ACC112 (cell line): ENCODE data around the gene CNNM3.

Source experiments
- H2AFZ ChIP-seq: fragments of 200-600 bp; sonication (generic); one replicate; pipeline ENCODE4 v1.6.0; 2017; ENCODE audit warnings: antibody characterized with exemption, low read length; ENCODE audit not compliant: unreplicated experiment
- H3K27ac ChIP-seq: fragments of 200-600 bp; sonication (generic); 2 replicates; pipeline ENCODE4 v1.5.1; 2014; ENCODE audit warnings: low read depth, mild to moderate bottlenecking, antibody characterized with exemption, low read length, moderate library complexity
- H3K27me3 ChIP-seq: fragments of 200-600 bp; sonication (generic); 2 replicates; pipeline ENCODE4 v1.6.1; 2014; ENCODE audit warnings: mild to moderate bottlenecking, antibody characterized with exemption, low read length, moderate library complexity, mixed read lengths; ENCODE audit not compliant: insufficient read depth
- H3K36me3 ChIP-seq: fragments of 200-600 bp; sonication (generic); 2 replicates; pipeline ENCODE4 v1.6.1; 2016; ENCODE audit warnings: mild to moderate bottlenecking, antibody characterized with exemption, low read length, moderate library complexity, mixed read lengths; ENCODE audit not compliant: insufficient read depth
- H3K4me1 ChIP-seq: fragments of 200-600 bp; sonication (generic); one replicate; pipeline ENCODE4 v1.6.1; 2016; ENCODE audit warnings: low read length, mixed read lengths; ENCODE audit not compliant: insufficient read depth, unreplicated experiment, control insufficient read depth
- H3K4me3 ChIP-seq: fragments of 200-600 bp; sonication (generic); 2 replicates; pipeline ENCODE4 v1.5.1; 2014; ENCODE audit warnings: mild to moderate bottlenecking, low read depth, low read length
- H3K79me2 ChIP-seq: fragments of 200-600 bp; sonication (generic); one replicate; pipeline ENCODE4 v1.6.0; 2016; ENCODE audit warnings: low read length; ENCODE audit not compliant: control insufficient read depth, unreplicated experiment, insufficient read depth

Gene CNNM3

DNA sequence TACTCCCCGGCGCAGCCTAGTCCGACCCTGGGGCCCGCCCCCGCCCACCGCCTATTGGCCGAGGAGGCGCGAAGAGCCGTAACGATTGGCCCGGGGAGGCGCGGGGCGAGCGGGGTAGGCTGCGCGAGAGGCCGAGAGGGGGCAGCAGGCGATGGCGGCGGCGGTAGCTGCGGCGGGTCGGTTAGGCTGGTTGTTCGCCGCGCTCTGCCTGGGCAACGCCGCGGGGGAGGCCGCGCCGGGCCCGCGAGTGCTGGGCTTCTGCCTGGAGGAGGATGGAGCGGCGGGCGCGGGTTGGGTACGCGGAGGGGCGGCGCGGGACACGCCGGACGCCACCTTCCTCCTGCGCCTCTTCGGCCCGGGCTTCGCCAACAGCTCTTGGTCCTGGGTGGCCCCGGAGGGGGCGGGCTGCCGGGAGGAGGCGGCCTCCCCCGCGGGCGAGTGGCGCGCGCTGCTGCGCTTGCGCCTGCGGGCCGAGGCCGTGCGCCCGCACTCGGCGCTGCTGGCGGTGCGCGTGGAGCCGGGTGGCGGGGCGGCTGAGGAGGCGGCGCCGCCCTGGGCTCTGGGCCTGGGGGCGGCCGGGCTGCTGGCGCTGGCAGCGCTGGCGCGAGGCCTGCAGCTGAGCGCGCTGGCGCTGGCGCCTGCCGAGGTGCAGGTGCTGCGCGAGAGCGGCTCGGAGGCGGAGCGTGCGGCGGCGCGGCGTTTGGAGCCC is at the start of gene CNNM3:
Gene CNNM3 (plus strand): TSS at position 142 of the 709 bp plus-strand sequence. CDS start 10 bp downstream, at position 152.
- Histone ChIP-seq H3K36me3 (no peaks in the 10 kb centered on the region), H3K4me1 (peaks cover 15% of the 10 kb centered on the region), H2AFZ (peak within 1 kb of the TSS; percentile 80), H3K79me2 (no peaks in the 10 kb centered on the region), H3K4me3 (peak within 1 kb of the TSS; percentile 83), H3K27ac (no peak within 1 kb of the TSS), H3K27me3 (no peaks in the 10 kb centered on the region)

GRCh38 chr2:96767135-96767871 is 48.8 kb upstream of the CNNM3 start:
- Histone ChIP-seq H3K4me1 (peaks cover 15% of the 10 kb centered on the region), H3K27ac (no peak overlapping the region), H2AFZ (no peak overlapping the region), H3K4me3 (no peak overlapping the region), H3K79me2 (peaks cover 3% of the 10 kb centered on the region), H3K36me3 (no peaks in the 10 kb centered on the region), H3K27me3 (no peaks in the 10 kb centered on the region)

DNA sequence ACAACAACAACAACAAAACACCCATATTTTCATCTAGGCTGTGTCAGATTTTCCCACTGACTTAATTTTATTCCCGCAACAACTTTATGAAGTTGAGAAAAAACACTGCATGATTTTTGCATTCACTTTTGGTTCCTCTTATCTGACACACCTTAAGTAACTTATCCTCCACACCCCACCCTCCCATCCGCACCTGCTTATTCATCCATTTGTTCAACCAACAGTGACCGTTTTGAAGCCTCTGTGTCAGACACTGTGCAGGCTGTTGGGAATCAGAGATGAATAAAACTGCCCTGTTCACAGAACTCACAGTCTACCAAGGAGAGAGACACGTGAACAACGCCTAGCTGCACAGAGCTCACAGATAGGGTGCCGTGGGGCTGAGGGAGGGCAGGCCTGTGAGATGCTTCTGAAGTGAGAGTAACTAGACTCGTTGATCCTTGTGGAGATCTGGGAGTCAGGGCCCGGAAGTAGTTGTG is 47.9 kb upstream of the CNNM3 start:
- Histone ChIP-seq H3K27ac (no peak overlapping the region), H3K27me3 (no peaks in the 10 kb centered on the region), H3K4me1 (peaks cover 8% of the 10 kb centered on the region), H3K36me3 (no peaks in the 10 kb centered on the region), H3K4me3 (no peak overlapping the region), H3K79me2 (peaks cover 3% of the 10 kb centered on the region), H2AFZ (no peak overlapping the region)

DNA sequence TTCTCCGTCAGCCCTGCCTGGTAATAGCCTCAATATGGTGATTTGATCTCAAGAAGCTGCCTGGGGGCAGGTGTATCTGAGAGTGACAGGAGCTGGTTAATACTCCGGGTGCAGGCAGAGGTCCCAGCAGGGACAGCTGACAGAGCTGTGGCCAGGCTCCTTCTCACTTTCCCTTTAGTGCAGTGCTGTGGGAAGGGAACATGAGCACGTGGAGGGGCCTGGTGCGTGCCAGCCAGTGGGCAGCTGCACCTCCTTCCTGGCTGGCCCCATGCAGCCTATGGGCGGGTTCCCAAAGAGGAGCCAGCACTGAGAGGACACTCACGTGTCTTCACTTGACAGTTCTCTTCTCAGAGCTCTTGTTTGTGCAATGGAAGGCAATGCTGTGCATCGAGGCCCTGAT is 46.3 kb upstream of the CNNM3 start:
- Histone ChIP-seq H3K27me3 (no peaks in the 10 kb centered on the region), H2AFZ (no peak overlapping the region), H3K79me2 (no peaks in the 10 kb centered on the region), H3K4me1 (no peaks in the 10 kb centered on the region), H3K4me3 (no peak overlapping the region), H3K27ac (no peak overlapping the region), H3K36me3 (no peaks in the 10 kb centered on the region)

DNA sequence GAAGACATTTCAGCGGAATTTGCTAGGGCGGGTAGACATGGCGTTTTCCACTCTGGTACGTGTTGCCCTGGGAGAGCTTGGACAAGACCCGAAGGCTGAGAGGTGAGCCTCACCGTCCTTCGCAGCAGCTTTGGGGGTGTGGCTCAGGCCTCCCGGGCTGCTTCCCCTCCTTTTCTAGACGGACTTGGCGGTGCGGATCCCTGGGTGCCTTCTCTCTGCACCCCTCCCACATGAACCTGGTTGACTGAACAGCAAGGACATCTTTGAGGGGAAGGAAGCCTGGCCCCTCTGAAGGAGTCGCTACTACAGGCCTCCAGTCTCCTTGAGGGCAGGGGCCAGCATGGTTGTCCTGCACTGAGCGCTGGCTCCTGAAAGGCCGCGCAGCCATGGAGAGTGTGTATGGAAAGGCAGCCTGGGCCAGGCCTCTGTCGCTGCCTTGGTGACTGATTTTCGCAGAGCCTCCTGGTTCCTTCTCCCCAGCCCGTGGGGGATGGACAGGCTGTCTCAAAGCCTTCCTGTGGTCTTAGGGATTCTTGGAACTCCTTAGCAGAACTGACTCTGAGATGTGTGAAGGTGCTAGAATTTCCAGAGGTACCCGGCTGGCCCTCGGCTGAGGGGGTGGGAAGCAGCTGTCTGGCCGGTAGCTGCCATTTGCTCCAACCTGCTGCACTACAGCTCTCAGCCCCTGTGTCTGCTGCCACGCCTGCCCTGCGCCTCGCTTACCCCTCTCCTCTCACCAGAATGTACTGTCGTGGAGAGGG is 45.4 kb upstream of the CNNM3 start:
- Histone ChIP-seq H3K4me3 (no peak overlapping the region), H3K36me3 (no peaks in the 10 kb centered on the region), H3K27ac (no peak overlapping the region), H2AFZ (no peak overlapping the region), H3K4me1 (no peaks in the 10 kb centered on the region), H3K27me3 (no peaks in the 10 kb centered on the region), H3K79me2 (no peaks in the 10 kb centered on the region)

DNA sequence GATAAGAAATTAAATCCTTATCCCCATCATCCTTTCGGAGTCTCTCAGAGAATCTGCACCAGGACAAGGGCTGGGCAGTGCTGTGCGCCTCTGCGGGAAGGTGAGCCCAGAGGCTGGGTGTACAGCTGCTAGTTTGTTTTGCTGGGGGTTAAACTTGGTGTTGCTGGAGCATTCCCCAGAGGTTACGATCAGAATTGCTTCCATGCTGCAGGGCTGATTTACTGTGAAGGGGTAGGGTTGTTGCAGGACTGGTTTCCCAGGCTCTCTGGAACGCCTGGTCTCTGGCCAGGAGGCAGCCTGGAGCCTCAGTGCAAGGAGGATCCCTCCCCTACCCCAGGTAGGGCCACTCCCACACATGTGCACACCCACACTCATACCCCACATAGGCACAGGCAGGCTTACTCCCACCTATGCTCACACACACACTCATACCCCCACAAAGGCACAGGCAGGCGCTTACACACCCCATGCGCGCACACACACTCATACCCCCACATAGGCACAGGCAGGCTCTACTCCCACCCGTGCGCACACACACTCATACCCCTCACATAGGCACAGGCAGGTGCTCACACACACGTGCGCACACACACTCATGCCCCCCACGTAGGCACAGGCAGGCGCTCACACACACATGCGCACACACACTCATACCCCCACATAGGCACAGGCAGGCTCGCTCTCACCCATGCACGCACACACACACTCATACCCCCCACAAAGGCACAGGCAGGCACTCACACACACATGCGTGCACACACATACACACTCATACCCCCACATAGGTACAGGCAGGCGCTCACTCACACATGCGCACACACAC is 44.1 kb upstream of the CNNM3 start:
- Histone ChIP-seq H3K79me2 (no peaks in the 10 kb centered on the region), H3K4me1 (no peaks in the 10 kb centered on the region), H3K27me3 (no peaks in the 10 kb centered on the region), H3K4me3 (no peak overlapping the region), H2AFZ (no peak overlapping the region), H3K27ac (no peak overlapping the region), H3K36me3 (no peaks in the 10 kb centered on the region)

- Histone ChIP-seq H3K79me2 (no peaks in the 10 kb centered on the region), H3K27ac (no peak overlapping the region), H3K4me3 (no peak overlapping the region), H3K36me3 (no peaks in the 10 kb centered on the region), H3K4me1 (no peaks in the 10 kb centered on the region), H2AFZ (no peak overlapping the region), H3K27me3 (no peaks in the 10 kb centered on the region)
Measured at GRCh38 chr2:96772903-96773671, 43.0 kb upstream of the CNNM3 start.

DNA sequence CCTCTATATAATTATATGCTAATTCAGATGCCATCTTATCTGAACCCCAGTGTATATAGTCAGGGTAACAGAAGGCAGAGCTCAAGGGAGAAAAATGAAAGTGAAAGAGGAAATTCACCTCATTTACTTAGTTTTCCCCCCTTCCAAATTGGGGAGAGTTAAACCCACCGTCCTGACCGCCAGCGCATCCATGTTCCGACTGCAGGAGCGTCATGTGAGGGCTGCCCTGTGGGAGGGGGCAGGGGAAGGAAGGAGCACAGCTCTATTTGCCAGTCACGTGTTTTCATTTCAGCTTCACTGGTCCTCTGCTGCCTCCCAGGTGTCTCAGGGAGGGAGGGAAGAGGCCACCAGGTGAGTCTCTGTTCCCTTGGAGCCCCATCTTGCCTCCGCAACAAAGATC is 42.1 kb upstream of the CNNM3 start:
- Histone ChIP-seq H3K27me3 (no peaks in the 10 kb centered on the region), H3K79me2 (no peaks in the 10 kb centered on the region), H3K4me3 (peak overlapping the region; percentile 42; the same call in 1 of the 2 replicates), H3K4me1 (no peaks in the 10 kb centered on the region), H2AFZ (peak overlapping the region; percentile 42), H3K27ac (no peak overlapping the region), H3K36me3 (no peaks in the 10 kb centered on the region)

GRCh38 chr2:96775160-96775559 is 40.9 kb upstream of the CNNM3 start:
- H3K27me3 ChIP-seq: no peaks in the 10 kb centered on the region

More at GRCh38 chr2:96775160-96775559, 40.9 kb upstream of the CNNM3 start:
- Histone ChIP-seq H2AFZ (no peak overlapping the region), H3K79me2 (no peaks in the 10 kb centered on the region), H3K4me1 (no peaks in the 10 kb centered on the region), H3K27ac (no peak overlapping the region), H3K4me3 (no peak overlapping the region), H3K36me3 (no peaks in the 10 kb centered on the region)
